Midbrain (tissue), 1 donor: ENCODE results near the gene DUS3L.

ENCODE experiments used
- DNase-seq: peaks from one replicate; lab custom pipeline; 2025; lab: John Stamatoyannopoulos, UW

The DUS3L gene

DNA sequence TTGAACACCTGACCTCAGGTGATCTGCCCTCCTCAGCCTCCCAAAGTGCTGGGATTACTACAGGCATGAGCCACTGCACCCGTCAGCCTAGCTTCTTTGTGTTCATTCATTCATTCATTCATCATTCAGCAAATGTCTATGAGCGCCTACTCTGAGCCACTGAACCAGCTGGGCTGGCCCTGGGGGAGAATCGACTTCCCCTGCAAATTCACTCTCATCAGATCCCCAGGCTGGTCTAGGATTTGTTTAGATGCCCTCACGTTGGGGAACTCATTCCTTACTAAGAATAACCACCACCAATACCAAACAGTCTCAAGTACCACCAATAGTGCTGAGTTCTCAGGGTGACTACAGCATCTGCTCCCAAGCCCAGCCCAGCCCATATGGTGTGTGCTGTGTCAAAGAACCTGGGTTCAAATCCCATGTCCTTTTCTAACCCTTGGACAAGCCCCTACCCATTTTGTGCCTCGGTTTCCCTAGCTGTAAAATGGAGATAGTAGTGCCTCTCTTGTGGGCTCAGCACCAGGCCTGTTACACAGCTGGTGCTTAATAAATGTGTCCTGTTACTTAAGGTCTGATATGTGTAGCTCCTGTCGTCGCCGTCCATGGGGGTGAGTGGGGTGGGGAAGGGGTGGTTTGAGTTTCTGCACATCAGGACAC is 30.7 kb upstream of the DUS3L start:
- no peak for DNase-seq

DNA sequence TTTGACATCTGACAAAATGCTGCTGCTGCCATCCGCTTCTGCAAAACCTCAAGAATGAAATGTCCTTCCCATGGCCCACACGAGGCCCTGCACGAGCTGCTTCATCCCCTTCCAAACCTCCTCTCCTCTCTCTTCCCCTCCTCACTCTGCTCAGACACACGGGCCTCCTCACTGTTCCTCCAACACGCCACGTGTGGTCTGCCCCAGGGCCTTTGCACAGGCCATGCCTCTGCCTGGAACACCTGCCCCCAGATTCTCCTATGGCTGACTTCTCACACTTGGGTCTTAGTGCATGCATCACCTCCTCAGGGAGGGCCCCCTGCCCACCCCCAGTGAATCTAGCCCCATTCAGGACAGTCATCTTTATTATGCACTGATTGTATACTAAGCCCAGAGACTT is 29.8 kb upstream of the DUS3L start:
- DNase-seq = no peak

DNA sequence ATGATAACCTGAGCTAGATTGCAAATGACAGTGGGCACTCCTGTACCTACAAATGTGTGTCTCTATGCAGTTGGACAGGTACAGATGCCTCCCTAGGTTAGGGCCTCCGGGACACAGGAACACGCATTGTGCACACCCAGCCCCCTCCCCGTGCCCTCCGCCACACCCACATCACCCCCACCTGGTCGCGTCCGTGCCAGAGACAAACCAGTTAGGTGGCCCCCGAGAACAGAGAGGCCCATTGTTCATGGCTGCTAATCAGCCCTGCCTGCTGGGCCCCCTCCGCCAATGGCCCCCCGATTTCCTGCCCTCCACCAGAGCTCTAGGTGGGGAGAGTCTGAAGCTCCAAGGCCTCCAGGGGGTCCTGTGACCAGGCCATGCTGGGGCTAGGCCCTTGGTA is 27.6 kb upstream of the DUS3L start:
- no peak for DNase-seq

DNA sequence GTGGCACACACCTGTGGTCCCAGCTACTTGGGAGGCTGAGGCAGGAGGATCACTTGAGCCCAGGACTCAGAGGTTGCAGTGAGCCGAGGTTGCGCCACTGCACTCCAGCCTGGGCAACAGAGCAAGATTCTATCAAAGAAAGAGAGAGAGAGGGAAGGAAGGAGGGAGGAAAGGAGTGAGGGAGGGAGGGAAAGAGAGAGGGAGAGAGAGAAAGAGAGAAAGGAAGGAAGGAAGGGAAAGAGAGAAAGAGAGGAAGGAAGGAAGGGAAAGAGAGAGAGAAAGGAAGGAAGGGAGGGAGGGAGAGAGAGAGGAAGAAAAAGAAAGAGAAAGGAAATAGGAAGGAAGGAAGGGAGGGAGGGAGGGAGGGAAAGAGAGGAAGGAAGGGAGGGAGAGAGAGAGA is 26.3 kb upstream of the DUS3L start:
- DNase-seq = no peak

DNA sequence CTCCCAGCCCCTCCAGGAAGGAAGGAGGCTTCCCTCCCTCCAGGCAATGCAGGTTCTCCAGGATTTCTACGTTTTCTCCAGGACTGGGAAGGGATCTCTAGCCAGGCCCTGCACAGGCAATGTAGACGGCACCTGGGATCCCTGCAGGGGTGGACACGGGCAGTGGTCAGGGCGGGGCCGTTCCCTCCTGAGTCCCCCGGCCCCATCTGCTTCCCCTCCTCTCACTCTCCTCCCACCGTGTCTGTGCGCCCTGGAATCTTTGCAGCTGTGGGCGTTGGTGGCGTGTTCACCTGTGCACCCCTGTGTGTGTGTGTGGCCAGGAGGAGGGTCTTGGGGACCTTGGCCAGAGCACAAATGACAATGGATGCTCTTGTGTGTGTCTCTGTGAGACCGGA is 23.9 kb upstream of the DUS3L start:
- no peak for DNase-seq

DNA sequence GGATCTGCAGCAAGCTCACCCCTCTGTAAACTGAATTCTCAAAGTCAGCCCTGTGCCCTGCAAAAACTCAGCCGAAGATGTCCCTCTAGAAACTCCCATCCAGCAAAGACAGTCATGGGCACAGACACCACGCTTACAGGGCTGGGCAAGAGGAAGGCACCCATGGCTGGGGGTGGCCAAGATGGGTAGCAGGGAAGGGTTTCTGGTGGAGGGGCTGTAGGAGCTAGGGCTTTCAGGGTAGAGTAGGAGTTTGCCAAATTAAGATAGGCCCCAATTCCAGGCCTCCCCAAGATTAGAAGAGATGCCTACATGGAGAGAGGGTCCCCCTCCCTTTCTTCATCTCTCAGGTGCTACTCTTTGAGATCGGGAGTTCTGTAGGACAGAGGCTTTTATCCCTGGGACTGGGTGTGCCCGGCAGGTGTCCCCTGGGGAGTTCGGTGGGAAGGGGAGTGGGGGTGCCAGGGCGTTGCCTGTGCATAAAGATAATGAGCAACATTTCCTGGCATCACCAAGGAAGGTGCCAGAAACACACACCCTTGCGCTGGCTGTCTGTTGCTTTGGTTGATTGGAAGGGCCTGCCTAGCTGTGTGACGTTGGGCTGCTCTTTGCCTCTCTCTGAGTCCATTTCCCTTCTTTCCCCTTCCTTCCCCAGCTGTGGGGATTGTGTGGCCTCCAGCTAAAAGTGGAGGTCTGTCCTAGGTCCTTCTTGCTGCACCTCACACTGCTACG is 23.3 kb upstream of the DUS3L start:
- no peak for DNase-seq

DNA sequence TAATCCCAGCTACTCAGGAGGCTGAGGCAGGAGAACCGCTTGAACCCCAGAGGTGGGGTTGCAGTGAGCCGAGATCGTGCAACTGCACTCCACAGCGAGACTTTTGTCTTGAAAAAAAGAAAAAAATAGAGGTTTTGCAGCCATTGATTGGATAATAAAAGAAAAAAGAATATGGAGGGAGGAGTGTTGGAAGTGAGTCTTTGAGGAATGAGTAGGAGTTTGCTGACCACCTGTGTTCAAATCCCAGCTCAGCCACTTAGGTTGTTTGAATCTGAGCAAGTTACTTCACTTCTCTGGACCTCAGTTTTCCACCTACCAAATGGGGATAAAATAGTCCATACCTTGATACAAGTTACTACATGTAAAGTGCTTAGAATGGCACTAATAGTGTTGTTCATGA is 20.2 kb upstream of the DUS3L start:
- DNase-seq = no peak

DNA sequence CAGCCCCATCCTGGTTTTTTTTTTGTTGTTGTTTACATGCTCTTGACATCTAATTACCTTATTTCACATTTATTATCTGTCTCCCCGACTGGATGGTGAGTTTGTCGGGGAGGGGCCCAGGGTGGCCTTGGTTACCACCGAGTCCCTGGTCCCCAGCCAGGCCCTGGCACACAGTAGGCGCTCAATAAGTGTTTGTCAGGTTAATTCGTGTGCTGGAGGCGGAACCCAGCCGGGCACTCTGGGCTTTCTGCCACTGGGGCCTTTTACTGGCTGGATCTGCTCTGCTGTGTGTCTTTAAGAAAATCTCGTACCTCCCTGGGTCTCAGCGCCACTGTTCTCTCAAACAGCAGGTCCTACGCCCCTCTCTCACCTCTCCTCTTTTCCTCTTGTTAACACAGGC is 18.5 kb upstream of the DUS3L start:
- DNase-seq = no peak

DNA sequence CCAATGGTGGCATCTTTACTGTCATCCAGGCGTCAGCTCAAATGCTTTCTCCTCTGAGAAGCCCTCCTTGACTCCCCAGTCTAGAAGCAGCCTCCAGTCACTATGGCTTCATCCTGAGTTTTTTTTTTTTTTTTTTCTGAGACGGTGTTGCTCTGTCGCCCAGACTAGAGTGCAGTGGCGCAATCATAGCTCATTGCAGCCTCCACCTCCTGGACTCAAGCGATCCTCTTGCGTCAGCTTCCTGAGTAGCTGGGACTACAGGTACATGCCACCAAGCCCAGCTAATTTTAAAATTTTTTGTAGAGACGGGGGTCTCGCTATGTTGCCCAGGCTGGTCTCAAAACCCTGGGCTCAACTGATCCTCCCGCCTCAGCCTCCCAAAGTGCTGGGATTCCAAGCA is 18.1 kb upstream of the DUS3L start:
- DNase-seq = no peak

DNA sequence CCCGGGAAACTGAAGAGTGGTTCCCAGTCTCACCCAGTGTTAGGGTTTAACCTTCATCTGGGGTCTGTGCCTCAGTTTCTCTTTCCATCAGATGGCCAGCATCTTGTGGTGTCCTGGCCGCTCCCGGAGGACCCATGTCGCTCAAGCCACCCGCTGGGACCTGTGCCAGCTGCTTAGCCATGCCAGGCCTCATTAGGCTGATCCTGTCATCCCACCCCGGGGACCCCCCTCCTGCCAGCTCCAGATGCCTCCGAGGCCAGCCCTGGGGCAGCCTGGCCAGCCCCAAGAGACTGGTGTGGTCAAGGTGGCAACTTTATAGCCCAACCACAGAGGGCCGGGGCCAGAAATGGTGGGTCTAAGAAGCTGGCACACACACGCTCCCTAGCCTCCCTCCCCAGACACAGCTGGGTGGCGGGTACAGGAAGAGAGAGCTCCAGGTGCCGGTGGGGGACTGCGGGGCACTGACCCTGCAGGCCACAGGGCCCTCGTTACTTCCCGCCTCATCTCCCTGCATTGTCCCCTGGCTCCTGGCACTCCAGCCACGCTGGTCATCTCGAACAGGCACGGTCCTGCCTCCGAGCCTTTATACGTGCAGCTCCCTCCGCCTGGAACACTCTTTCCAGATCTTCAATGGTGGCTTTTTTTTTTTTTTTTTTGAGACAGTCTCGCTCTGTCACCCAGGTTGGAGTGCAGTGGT is 17.3 kb upstream of the DUS3L start:
- DNase-seq = no peak

DNA sequence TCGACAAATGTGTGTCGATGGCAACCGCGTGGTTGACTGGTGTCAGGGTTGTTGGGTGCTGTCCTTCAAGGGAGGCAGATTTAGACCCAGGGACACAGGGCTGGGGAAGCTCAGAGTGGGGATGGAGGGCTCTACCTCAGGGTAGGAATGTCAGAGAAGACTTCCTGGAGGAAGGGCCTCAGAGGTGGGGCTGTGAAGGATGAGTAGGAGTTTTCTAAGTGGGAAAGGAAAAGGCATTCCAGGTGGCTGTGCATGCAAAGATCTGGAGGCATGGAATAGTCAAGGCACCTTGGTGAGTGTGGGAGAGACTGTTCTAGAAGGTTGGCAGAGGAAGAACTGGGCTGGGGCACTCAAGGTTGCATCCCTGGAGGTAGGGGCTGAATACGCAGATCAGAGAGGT is 15.9 kb upstream of the DUS3L start:
- DNase-seq = no peak

DNA sequence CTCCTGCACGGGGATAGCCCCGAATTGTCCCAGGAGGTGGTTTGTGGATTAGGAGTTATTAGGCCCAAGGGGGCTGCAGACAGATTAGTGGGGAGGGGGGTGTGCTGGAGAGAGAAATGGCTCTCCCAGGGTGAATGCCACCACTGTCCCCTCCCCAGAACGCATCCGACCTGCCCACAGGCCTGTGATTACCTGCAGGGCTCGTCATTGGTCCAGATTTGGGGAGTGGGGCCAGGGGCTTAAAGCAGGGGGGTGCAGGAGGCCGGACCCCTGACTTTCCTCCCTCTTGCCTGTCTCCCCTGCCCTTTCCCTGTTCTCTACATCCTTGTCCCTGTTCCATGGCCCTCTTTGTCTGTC is 15.1 kb upstream of the DUS3L start:
- no peak for DNase-seq

DNA sequence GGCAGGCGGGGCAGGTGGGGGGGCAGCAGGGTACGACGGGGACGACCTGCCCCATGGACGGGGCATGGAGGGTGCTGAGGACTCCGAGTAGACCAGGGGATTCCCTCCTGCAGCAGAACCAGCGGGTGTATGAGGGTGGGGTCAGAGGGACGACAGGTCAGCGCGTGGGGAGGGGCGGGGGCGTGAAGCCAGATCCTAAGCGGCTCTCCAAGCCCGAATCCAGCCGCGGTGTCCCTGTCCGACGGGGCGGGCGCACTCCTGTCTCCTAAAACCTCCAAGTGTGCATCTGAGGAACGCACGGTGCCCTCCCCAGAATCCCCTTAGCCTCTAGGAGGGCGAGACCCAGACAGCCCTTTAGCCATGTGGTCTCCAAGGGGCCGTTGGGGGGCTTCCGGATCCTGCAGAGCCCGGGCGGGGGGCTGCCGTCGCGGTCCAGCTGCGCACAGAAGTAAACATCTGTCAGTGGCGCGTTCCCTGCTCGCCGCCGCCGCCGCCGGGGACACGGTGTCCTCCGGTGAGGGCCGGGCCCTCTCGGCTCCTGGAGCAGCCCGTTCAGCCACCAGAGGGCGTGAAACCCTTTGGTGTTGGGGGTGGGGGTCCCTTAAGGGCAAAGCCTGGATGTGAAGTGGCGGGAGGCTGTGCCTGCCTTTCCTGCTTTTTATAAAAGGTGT is 14.6 kb upstream of the DUS3L start:
- peak; percentile 2 for DNase-seq

DNA sequence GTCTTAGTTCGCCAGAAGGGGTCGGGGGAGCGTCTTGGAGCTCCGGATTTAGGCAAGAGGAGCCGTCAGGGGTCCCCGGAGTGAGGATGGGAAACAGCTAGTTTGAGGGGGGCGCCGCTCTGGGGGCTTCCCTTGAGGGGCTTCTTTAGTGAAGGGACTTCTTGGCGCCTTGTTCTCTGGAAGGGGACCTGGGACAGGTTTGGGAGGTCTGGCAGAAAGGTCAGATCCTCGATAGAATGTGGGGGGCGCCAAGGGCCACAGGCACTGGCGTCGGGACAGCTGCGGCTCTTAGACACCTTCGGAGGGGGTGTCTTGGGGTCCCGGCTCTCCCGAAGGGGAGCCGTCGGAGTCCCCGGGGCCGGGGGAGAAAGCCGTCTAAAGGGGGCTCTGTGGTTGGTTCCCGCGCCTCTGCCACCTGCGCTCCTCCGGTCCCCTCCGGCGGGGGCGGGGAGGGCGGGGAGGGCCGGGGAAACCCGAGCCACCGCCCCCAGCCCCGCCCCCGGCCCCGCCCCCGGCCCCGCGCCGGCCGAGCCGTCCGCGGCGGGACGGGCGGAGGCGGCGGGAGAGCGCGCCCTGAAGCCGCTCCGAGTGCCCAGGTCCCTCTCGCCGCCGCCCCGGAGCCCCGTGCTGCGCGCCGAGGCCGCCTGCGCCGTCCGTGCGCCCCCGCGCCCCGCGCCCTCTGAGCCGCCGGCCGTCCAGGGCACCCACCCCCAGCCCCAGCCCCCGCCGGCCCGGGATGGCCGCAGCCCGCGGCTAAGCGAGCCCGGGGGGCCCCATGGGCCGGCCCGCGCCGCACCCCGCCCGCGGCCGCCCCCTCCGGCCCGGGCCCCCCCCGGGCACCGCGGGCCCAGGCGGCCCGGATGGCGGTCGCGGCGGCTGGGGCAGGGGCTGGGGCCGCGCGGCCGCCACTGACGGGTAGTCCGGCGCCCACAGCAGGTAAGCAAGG is 13.8 kb upstream of the DUS3L start, which contains the start of gene NRTN:
Gene NRTN (plus strand): TSS at position 552 of the 946 bp plus-strand sequence. CDS start 19,099 bp downstream, outside the sequence.
- DNase-seq = no peak

DNA sequence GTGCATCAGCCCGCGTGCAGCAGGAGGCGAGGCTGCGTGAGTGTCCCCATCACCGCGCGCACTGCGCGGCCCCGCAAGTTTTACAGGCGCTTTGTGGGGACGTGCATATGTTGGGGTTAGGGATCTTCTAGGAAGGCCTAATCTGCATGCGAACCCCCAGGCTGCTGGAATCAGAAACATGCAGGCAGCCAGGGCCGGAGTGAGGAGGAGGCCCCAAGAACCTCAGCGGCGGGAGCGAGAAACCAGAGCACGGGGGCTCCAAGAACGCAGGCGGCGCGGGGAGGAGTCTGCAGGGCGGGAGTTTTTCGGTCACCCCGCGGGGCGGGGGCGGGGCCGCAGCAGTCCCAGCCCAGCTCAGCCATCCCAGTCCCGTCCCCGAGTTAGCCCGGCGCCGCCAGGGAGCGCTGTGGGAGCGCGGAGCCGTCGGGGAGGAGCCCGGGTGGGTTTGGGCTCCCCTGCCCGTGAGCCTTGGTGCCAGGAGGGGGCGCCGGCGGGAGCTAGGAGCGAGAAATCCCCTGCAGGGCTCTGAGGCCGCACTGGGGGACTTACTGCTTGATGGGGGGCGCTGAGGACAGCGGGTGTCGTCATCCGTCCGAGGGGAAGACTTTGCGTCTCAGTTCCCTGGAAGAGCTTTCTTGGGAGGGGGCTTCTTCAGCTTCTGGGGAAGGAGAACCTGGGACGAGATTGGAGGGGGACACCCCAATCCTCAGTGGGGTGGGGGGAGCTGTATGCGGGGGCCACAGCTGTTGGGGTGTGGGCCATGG is 13.0 kb upstream of the DUS3L start:
- DNase-seq = peak; percentile 40

DNA sequence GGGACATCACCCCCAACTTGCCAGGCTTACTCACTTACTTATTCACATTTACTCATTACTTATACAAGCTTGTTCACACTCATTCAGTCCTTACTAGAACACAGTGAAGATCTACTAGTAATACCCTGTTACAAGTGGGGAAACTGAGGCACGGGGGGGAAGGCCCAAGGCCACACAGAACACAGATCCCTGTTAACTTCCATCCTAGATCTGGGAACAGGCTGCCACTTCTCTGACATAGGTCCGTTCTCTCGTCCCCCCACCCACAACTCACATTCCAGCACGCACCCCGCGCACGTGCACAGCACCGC is 12.4 kb upstream of the DUS3L start:
- no peak for DNase-seq

DNA sequence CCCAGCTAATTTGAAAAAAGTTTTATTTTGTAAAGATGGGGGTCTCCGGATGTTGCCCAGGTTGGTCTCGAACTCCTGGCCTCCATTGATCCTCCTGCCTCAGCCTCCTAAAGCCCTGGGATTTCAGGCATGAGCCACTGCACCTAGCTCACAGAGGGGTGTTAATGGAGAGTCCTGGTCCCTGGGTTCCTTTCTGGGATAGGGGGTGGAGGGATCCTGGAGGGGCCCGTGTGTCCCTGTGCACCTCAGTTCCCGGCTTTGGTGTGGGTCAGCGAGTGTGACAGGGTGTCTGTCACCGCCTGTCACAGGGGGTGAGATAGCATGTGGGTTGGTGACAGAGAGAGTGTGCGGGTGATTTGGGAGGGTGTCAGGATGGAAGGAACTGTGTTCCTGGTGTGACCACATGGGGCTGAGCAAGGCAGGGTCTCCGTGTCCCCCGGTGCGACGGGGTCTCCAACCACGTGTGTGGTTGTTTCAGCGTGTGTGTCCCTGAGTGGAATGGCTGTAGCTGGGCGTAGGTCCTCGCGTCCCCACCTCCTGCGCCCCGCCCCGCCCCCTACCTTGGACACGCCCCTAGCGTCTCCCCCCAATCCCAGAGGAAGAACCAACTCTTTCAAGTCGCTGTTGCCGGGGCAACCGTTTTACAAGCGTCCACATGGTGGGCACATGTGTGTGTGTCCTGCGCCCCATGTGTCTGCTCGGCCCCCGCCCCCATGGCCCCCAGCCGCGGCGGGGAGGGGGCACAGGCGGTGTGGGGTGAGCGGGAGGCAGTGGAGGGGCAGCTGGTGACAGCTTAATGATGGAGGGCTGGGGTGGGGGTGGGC is 11.0 kb upstream of the DUS3L start:
- DNase-seq = no peak

DNA sequence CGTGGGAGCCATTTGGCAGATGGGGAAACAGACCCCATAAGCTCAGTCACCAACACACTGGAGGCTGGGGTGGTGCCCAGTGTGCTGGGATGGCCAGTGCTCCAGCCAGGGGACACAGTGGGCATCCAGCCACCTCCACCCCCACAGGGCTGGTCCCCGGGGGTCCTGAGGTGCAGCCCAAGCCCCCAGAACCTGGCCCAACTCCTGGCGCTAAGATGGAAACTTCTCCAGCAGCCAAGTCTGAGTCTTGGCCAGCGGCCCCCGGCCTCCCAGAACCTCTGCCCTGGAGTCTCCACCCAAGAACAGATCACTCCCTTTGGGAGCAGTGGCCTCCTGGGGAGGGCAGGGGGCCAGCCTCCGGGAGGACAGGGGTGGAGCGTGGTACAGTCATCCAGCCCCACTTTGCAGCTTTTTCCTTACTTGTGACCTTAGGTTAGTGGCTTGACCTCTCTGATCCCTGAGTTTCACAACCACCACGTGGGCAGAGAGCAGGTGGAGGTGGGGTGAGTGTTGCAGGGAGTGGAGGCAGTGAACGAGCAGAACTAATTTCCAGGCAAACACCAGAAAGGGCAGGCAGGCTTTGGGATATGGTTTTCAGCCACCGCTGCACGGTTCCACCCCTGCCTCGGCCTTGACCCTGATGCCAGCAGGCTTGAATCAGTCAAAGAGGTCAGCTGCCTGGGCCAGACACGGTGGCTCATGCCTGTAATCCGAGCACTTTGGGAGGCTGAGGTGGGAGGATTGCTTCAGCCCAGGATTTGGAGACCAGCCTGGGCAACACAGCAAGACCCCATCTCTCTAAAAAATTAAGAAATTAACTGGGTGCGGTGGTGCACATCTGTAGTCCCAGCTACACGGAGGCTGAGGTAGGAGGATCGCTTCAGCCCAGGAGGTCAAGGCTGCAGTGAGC is 9.7 kb upstream of the DUS3L start:
- DNase-seq = no peak
